Loucy (cell line): Measurements from ENCODE around the gene MYOM1.

Experiments
- H2AFZ ChIP-seq: fragments of 200-600 bp; sonication (generic); 2 replicates; pipeline ENCODE4 v1.6.0; 2016; ENCODE audit warnings: antibody characterized with exemption, mild to moderate bottlenecking, low read length, moderate library complexity
- H3F3A ChIP-seq: fragments of 200-600 bp; 2 replicates; pipeline ENCODE4 v1.6.0; 2016; ENCODE audit warnings: antibody characterized with exemption, low read depth, mild to moderate bottlenecking
- H3K27me3 ChIP-seq: fragments of 200-600 bp; sonication (generic); 2 replicates; pipeline ENCODE4 v1.6.1; 2014; ENCODE audit warnings: low read length, mild to moderate bottlenecking; ENCODE audit not compliant: insufficient read depth, poor library complexity, severe bottlenecking
- H3K36me3 ChIP-seq: fragments of 200-600 bp; sonication (generic); 2 replicates; pipeline ENCODE4 v1.6.1; 2016; ENCODE audit warnings: low read length; ENCODE audit not compliant: insufficient read depth
- H3K4me1 ChIP-seq: fragments of 200-600 bp; sonication (generic); 2 replicates; pipeline ENCODE4 v1.5.1; 2014; ENCODE audit warnings: low read length, mild to moderate bottlenecking; ENCODE audit not compliant: insufficient read depth, poor library complexity, severe bottlenecking
- H3K4me2 ChIP-seq: fragments of 200-600 bp; sonication (generic); 2 replicates; pipeline ENCODE4 v1.6.0; 2014; ENCODE audit warnings: antibody characterized with exemption, low read length, low read depth, mild to moderate bottlenecking; ENCODE audit not compliant: poor library complexity, severe bottlenecking
- H3K4me3 ChIP-seq: fragments of 200-600 bp; sonication (generic); 2 replicates; pipeline ENCODE4 v1.5.1; 2014; ENCODE audit warnings: low read length, mild to moderate bottlenecking, mixed read lengths; ENCODE audit not compliant: poor library complexity, severe bottlenecking
- H3K79me2 ChIP-seq: fragments of 200-600 bp; sonication (generic); 2 replicates; pipeline ENCODE4 v1.6.1; 2014; ENCODE audit warnings: low read length; ENCODE audit not compliant: insufficient read depth
- H3K9ac ChIP-seq: fragments of 200-600 bp; sonication (generic); 2 replicates; pipeline ENCODE4 v1.6.0; 2014; ENCODE audit warnings: mild to moderate bottlenecking, low read depth, low read length, moderate library complexity; ENCODE audit not compliant: poor library complexity, severe bottlenecking
- H3K9me2 ChIP-seq: fragments of 200-600 bp; sonication (generic); replicated peaks from 2 replicates; pipeline ENCODE4 v1.6.1; 2016; ENCODE audit warnings: low read depth, low read length, mixed read lengths
- H3K9me3 ChIP-seq: fragments of 200-600 bp; sonication (generic); 2 replicates; pipeline ENCODE4 v1.6.1; 2014; ENCODE audit warnings: mild to moderate bottlenecking, antibody characterized with exemption, low read length, low read depth; ENCODE audit not compliant: insufficient read depth
- H4K20me1 ChIP-seq: fragments of 200-600 bp; sonication (generic); 2 replicates; pipeline ENCODE4 v1.6.0; 2014; ENCODE audit warnings: antibody characterized with exemption, low read length, mild to moderate bottlenecking; ENCODE audit not compliant: insufficient read depth, poor library complexity, severe bottlenecking
- CTCF ChIP-seq: fragments of 200-600 bp; sonication (generic); conservative IDR thresholded peaks from 2 replicates; pipeline ENCODE4 v1.5.1; 2014; ENCODE audit warnings: mild to moderate bottlenecking, antibody characterized with exemption, low read length
- EZH2phosphoT487 ChIP-seq: fragments of 200-600 bp; IDR thresholded peaks from 2 replicates; pipeline ENCODE4 v1.6.1; 2018; ENCODE audit warnings: antibody characterized with exemption, mild to moderate bottlenecking, moderate library complexity, borderline replicate concordance

Gene MYOM1

GRCh38 chr18:3099327-3099726 is 120.4 kb downstream of the MYOM1 start:
- no peak for TF ChIP-seq EZH2phosphoT487
- no peak for TF ChIP-seq CTCF
- Histone ChIP-seq H3K27me3 (no peaks in the 10 kb centered on the region), H3K4me3 (no peak overlapping the region), H3K79me2 (no peaks in the 10 kb centered on the region), H3K4me2 (no peak overlapping the region), H3K9me2 (no peaks in the 10 kb centered on the region), H4K20me1 (no peaks in the 10 kb centered on the region), H2AFZ (no peak overlapping the region), H3K9me3 (no peaks in the 10 kb centered on the region), H3K4me1 (peaks cover 10% of the 10 kb centered on the region), H3F3A (no peaks in the 10 kb centered on the region), H3K36me3 (no peaks in the 10 kb centered on the region), H3K9ac (no peak overlapping the region)

GRCh38 chr18:3097082-3097481 is 122.7 kb downstream of the MYOM1 start:
- H3F3A ChIP-seq = no peaks in the 10 kb centered on the region
- peaks cover 10% of the 10 kb centered on the region for H3K4me1 ChIP-seq
- H3K9me3 ChIP-seq = no peaks in the 10 kb centered on the region
- no peaks in the 10 kb centered on the region for H3K27me3 ChIP-seq
- no peak overlapping the region for H2AFZ ChIP-seq
- no peaks in the 10 kb centered on the region for H3K79me2 ChIP-seq
- peak overlapping the region; percentile 20 for H3K4me2 ChIP-seq
- no peak overlapping the region for H3K4me3 ChIP-seq
- no peak overlapping the region for H3K9ac ChIP-seq
- TF ChIP-seq EZH2phosphoT487 (no peak), CTCF (no peak)
- H3K36me3 ChIP-seq = no peaks in the 10 kb centered on the region
- no peaks in the 10 kb centered on the region for H4K20me1 ChIP-seq
- H3K9me2 ChIP-seq = no peaks in the 10 kb centered on the region

- Histone ChIP-seq H2AFZ (no peak overlapping the region), H3K9me2 (no peaks in the 10 kb centered on the region), H3K4me1 (peaks cover 10% of the 10 kb centered on the region), H4K20me1 (no peaks in the 10 kb centered on the region), H3F3A (no peaks in the 10 kb centered on the region), H3K4me3 (no peak overlapping the region), H3K36me3 (no peaks in the 10 kb centered on the region), H3K27me3 (no peaks in the 10 kb centered on the region), H3K79me2 (no peaks in the 10 kb centered on the region), H3K9ac (no peak overlapping the region), H3K4me2 (no peak overlapping the region), H3K9me3 (no peaks in the 10 kb centered on the region)
- TF ChIP-seq EZH2phosphoT487 = no peak
- no peak for TF ChIP-seq CTCF
These were observed 123.8 kb downstream of the MYOM1 start for GRCh38 chr18:3095921-3096320.
